ENCODE measurements around the gene HOXB3. TPM values are rescaled to one million over a fixed set of nuclear protein-coding genes. Genes with fewer than 3 reads are reported as not detected.

HOXB3 gene
- polyA plus RNA-seq, 1 of the 3 experiments (the other 2 are of a cell fraction): 0.46 TPM

DNA sequence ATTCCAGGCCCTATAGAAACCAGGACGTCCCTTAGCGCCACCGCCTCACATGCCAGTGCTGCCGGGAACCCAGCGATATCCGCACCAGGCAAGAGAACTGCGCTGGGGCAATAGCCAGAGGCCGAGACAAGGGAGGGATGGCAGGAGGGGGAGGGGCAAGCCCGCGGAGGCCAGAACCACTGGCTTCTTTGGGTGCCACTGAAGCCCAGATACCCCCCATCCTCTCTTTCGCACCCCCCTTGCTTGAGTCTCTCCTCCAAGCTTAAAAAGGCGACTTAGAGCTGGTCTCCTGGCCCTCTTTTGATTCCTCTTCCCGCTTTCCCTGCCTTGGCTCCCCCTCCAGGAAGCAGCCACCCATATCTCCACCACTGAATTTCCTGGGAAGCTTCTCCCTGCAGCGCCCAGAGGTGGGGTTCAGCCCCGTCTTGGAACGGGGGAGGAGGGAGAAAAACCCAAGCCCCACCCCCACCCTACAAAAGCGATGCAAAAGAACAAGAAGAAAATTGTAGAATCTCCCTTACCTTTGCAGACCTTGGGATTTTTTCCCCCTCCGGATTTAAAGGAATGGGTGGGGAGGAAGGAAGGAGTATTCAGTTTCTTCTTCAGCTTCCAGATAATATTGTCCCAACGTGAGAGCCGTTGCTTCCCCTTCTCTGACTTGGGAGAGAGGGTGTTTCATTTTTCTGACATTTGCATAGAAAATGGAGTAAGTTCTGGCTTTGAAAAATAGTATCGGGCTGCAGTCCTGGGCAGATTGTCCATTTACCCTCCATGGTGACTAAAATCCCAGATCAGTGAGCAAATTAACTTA, 14.1 kb upstream of the HOXB3 start (continued):
- TF ChIP-seq, protein P1, sequence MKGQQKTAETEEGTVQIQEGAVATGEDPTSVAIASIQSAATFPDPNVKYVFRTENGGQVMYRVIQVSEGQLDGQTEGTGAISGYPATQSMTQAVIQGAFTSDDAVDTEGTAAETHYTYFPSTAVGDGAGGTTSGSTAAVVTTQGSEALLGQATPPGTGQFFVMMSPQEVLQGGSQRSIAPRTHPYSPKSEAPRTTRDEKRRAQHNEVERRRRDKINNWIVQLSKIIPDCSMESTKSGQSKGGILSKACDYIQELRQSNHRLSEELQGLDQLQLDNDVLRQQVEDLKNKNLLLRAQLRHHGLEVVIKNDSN (IDR thresholded peaks at IDR 0.05; ENCODE audit: borderline replicate concordance, low read depth): no peak
- TF ChIP-seq NFIC (IDR thresholded peaks at IDR 0.05; ENCODE audit: borderline replicate concordance): no peak
- no peak for TF ChIP-seq MEF2A (IDR thresholded peaks at IDR 0.05; ENCODE audit: borderline replicate concordance, low read depth)
- TF ChIP-seq TCF12 (IDR thresholded peaks at IDR 0.05): no peak
- no peak for TF ChIP-seq RFX5 (IDR thresholded peaks at IDR 0.05; ENCODE audit: low read length)
- TF ChIP-seq, protein P2, sequence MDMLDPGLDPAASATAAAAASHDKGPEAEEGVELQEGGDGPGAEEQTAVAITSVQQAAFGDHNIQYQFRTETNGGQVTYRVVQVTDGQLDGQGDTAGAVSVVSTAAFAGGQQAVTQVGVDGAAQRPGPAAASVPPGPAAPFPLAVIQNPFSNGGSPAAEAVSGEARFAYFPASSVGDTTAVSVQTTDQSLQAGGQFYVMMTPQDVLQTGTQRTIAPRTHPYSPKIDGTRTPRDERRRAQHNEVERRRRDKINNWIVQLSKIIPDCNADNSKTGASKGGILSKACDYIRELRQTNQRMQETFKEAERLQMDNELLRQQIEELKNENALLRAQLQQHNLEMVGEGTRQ (IDR thresholded peaks at IDR 0.05; ENCODE audit: borderline replicate concordance, low read depth, low read length): no peak
- no peak for TF ChIP-seq RXRA (IDR thresholded peaks at IDR 0.05; ENCODE audit: borderline replicate concordance, low read depth)
- TF ChIP-seq, protein P3, sequence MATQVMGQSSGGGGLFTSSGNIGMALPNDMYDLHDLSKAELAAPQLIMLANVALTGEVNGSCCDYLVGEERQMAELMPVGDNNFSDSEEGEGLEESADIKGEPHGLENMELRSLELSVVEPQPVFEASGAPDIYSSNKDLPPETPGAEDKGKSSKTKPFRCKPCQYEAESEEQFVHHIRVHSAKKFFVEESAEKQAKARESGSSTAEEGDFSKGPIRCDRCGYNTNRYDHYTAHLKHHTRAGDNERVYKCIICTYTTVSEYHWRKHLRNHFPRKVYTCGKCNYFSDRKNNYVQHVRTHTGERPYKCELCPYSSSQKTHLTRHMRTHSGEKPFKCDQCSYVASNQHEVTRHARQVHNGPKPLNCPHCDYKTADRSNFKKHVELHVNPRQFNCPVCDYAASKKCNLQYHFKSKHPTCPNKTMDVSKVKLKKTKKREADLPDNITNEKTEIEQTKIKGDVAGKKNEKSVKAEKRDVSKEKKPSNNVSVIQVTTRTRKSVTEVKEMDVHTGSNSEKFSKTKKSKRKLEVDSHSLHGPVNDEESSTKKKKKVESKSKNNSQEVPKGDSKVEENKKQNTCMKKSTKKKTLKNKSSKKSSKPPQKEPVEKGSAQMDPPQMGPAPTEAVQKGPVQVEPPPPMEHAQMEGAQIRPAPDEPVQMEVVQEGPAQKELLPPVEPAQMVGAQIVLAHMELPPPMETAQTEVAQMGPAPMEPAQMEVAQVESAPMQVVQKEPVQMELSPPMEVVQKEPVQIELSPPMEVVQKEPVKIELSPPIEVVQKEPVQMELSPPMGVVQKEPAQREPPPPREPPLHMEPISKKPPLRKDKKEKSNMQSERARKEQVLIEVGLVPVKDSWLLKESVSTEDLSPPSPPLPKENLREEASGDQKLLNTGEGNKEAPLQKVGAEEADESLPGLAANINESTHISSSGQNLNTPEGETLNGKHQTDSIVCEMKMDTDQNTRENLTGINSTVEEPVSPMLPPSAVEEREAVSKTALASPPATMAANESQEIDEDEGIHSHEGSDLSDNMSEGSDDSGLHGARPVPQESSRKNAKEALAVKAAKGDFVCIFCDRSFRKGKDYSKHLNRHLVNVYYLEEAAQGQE (IDR thresholded peaks at IDR 0.05; ENCODE audit: low read depth, low read length): no peak

DNA sequence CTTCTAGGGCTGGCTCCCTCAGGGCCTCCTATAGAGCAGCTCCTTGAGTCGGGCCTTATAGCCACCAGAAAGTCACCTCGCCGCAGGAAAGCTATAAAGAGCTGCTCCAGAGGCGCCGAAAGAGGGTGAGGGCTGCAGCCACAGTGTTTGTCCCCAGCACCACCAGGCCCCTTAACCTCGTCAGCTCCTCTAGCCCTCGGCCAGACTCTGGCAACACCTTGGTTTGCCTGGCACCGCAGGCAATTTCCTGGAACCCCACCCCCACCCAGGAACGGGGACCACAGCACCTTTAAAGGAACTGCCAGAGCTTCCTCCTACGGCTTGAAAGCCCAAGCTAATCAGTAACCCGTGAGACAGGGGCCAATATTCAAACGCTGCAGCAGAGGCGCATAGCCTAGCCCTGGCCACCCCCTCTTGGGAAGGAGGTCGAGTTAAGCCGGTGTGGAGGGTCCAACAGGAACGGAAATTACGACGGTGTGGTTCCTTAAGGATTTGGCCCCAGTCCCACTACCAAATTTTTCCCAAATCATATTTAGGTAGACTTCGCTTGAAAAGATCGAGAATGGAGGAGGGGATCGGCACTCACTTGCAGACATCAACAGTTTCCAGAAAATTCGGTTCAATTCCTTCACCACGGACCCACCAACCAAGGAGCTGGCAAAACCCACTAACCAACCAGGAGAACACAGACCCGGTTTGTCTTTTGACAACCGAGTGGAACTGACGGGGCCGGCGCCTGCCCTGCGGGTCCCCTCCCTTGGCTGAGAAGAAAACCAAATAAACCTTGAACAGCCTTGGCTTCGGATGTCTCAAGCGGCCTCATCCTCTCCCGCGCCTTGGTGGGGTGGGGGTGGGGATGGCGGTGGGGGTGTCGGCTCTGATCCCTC, 11.7 kb upstream of the HOXB3 start:
- H4K20me1 ChIP-seq (ENCODE audit: insufficient read depth): peaks cover 20% of the 10 kb centered on the region; the same call in 1 of the 2 replicates
- no peaks in the 10 kb centered on the region for H3K9me3 ChIP-seq
- DNase-seq: no peak
- H3K36me3 ChIP-seq (replicated peaks in 1 of 2; ENCODE audit: control insufficient read depth in 1 of 2, insufficient read depth in 2 of 2, low read length in 1 of 2): no peaks in the 10 kb centered on the region
- H3K27me3 ChIP-seq (ENCODE audit: insufficient read depth): peaks cover 100% of the 10 kb centered on the region
- ChIA-PET CTCF (interaction anchor here (0.6 to 2.3 kb wide), 15 partner anchors 8 to 577 kb away, joined by 3 to 8 read pairs (median 3); partner anchors contain the start of gene HOXB7), POLR2A (no interaction called here)
- H3K4me2 ChIP-seq: no peak overlapping the region
- H3K4me1 ChIP-seq (ENCODE audit: control insufficient read depth in 1 of 2, insufficient read depth in 2 of 2, low read depth in 1 of 2, low read length in 1 of 2): no peaks in the 10 kb centered on the region; a peak in 1 of 4 replicates
- no peak overlapping the region for H2AFZ ChIP-seq (ENCODE audit: low read depth)
- H3K79me2 ChIP-seq (ENCODE audit: insufficient read depth): no peaks in the 10 kb centered on the region
- H3F3A ChIP-seq (replicated peaks; ENCODE audit: insufficient read depth): no peaks in the 10 kb centered on the region
- H3K4me3 ChIP-seq (ENCODE audit: low read depth in 2 of 2, low read length in 1 of 2): no peak overlapping the region
- H3K27ac ChIP-seq (ENCODE audit: low read depth in 2 of 2, low read length in 1 of 2): no peak overlapping the region
- H3K9ac ChIP-seq: no peak overlapping the region
- no peaks in the 10 kb centered on the region for H3K9me2 ChIP-seq
- 5% methylated on average over 33 of the region's 35 CpGs for WGBS (ENCODE audit: low lambda C conversion rate)
- TF ChIP-seq NRF1 (IDR thresholded peaks at IDR 0.05; ENCODE audit: low read depth, low read length) (no peak), RFX5 (IDR thresholded peaks at IDR 0.05; ENCODE audit: low read length) (no peak), CHD2 (IDR thresholded peaks at IDR 0.05; ENCODE audit: low read length, partially characterized antibody) (no peak), TAF1 (IDR thresholded peaks at IDR 0.05; ENCODE audit: borderline replicate concordance, low read depth, low read length) (no peak), NFIC (IDR thresholded peaks at IDR 0.05; ENCODE audit: borderline replicate concordance) (no peak), EP300 (IDR thresholded peaks at IDR 0.05; ENCODE audit: borderline replicate concordance in 1 of 2, low read depth in 1 of 2, low read length in 1 of 2) (no peak)
- TF ChIP-seq, protein P1 (IDR thresholded peaks at IDR 0.05; ENCODE audit: borderline replicate concordance, low read depth): no peak
- TF ChIP-seq, protein P3 (IDR thresholded peaks at IDR 0.05; ENCODE audit: low read depth, low read length): no peak
- TF ChIP-seq, protein P4, sequence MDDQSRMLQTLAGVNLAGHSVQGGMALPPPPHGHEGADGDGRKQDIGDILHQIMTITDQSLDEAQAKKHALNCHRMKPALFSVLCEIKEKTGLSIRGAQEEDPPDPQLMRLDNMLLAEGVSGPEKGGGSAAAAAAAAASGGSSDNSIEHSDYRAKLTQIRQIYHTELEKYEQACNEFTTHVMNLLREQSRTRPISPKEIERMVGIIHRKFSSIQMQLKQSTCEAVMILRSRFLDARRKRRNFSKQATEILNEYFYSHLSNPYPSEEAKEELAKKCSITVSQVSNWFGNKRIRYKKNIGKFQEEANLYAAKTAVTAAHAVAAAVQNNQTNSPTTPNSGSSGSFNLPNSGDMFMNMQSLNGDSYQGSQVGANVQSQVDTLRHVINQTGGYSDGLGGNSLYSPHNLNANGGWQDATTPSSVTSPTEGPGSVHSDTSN (IDR thresholded peaks at IDR 0.05): no peak
